HCT116 (cell line): ENCODE measurements around the gene ALOXE3. TPM values are rescaled to one million over a fixed set of nuclear protein-coding genes. Genes with fewer than 3 reads are reported as not detected.

ENCODE experiments used
- ATAC-seq: fragments of 200-7000 bp; cut with Tn5 transposase; 2 replicates; pipeline ENCODE4 v1.9.1; 2020; ENCODE audit warnings: mild to moderate bottlenecking, moderate library complexity
- BruUV-seq: library from RNA; stranded (reverse); fragments of 400-500 nt; replicated peaks from 2 replicates; lab custom pipeline; 2021; lab: Mats Ljungman, UMichigan
- CTCF ChIA-PET: fragments of 300-600 bp; sonication (Branson Sonifier 250); formaldehyde crosslinking; loops from one replicate; lab custom pipeline; 2021; ENCODE audit warnings: antibody characterized with exemption; lab: Charles Lee
- POLR2A ChIA-PET: fragments of 300-600, 350-600 bp; sonication (Branson Sonifier 250); formaldehyde crosslinking; loops from one replicate; lab custom pipeline; 2021; ENCODE audit warnings: antibody characterized with exemption; lab: Charles Lee
- RAD21 ChIA-PET, 2 experiments: fragments of 300-600 bp; sonication (Branson Sonifier 250); formaldehyde crosslinking; loops; one replicate each; lab custom pipeline; 2023; ENCODE audit warnings: low total read pairs in 2 of 2; ENCODE audit not compliant: uncharacterized antibody in 2 of 2, unreplicated experiment in 2 of 2, low non-redundant PET in 1 of 2; lab: Charles Lee
- DNase-seq: peaks from one replicate; pipeline ENCODE4 v3.0.0-alpha.2; 2010; ENCODE audit warnings: low read depth, low spot score
- H2AFZ ChIP-seq: fragments of 200-600 bp; shearing (Covaris generic), sonication (generic); 2 replicates; pipeline ENCODE4 v1.6.1; 2017; ENCODE audit warnings: low read depth, mixed run types, mixed read lengths, antibody characterized with exemption, low read length; ENCODE audit not compliant: poor library complexity, severe bottlenecking
- H3K27ac ChIP-seq: 2 replicates; pipeline ENCODE4 v1.5.1; 2012; ENCODE audit warnings: low read depth, low read length
- H3K27me3 ChIP-seq: fragments of 200-600 bp; sonication (generic); 2 replicates; pipeline ENCODE4 v1.6.1; 2016; ENCODE audit warnings: mixed run types, low read length, mixed read lengths; ENCODE audit not compliant: insufficient read depth
- H3K36me3 ChIP-seq, 2 experiments: fragments of 200-500 bp in 1 of 2; fragments of 200-600 bp in 1 of 2; sonication (Bioruptor generic) in 1 of 2; sonication (generic) in 1 of 2; 2 replicates each; pipeline versions ENCODE4 v1.5.1 to v1.6.1; 2014 to 2016; ENCODE audit warnings: low read length in 2 of 2, inconsistent platforms in 1 of 2, mixed read lengths in 1 of 2, mixed run types in 1 of 2; ENCODE audit not compliant: insufficient read depth in 2 of 2, control insufficient read depth in 1 of 2
- H3K4me1 ChIP-seq, 2 experiments: fragments of 200-600 bp in 1 of 2; sonication (generic) in 1 of 2; 2 replicates each; pipeline versions ENCODE4 v1.5.1 to v1.6.1; 2012 to 2017; ENCODE audit warnings: low read length in 2 of 2, inconsistent platforms in 1 of 2, mild to moderate bottlenecking in 1 of 2, mixed read lengths in 1 of 2, mixed run types in 1 of 2, moderate library complexity in 1 of 2; ENCODE audit not compliant: insufficient read depth in 2 of 2, control insufficient read depth in 1 of 2
- H3K4me2 ChIP-seq: fragments of 200-600 bp; sonication (generic); 2 replicates; pipeline ENCODE4 v1.6.1; 2017; ENCODE audit warnings: mixed run types, low read length, mixed read lengths
- H3K4me3 ChIP-seq, 2 experiments: fragments of 200-600 bp in 1 of 2; sonication (generic) in 1 of 2; replicated peaks in 1 of 2; 2 replicates each; pipeline ENCODE4 v1.5.1; 2011 to 2016; ENCODE audit warnings: low read length in 2 of 2, control low read depth in 1 of 2, low read depth in 1 of 2, mild to moderate bottlenecking in 1 of 2, mixed read lengths in 1 of 2, mixed run types in 1 of 2
- H3K79me2 ChIP-seq: fragments of 200-600 bp; sonication (generic); 2 replicates; pipeline ENCODE4 v1.6.1; 2017; ENCODE audit warnings: mild to moderate bottlenecking, mixed run types, low read length, moderate library complexity, mixed read lengths; ENCODE audit not compliant: insufficient read depth
- H3K9ac ChIP-seq: fragments of 200-600 bp; sonication (generic); 2 replicates; pipeline ENCODE4 v1.6.1; 2016; ENCODE audit warnings: low read length, mixed read lengths
- H3K9me2 ChIP-seq: fragments of 200-600 bp; sonication (generic), shearing (Covaris generic); 2 replicates; pipeline ENCODE4 v1.6.1; 2017; ENCODE audit warnings: mixed run types, mild to moderate bottlenecking, moderate library complexity; ENCODE audit not compliant: insufficient read depth
- H3K9me3 ChIP-seq, 2 experiments: fragments of 200-500 bp in 1 of 2; fragments of 200-600 bp in 1 of 2; sonication (Bioruptor generic) in 1 of 2; sonication (generic) in 1 of 2; 2 replicates each; pipeline ENCODE4 v1.6.1; 2014 to 2017; ENCODE audit warnings: low read length in 2 of 2, mixed read lengths in 2 of 2, inconsistent platforms in 1 of 2, low read depth in 1 of 2, mild to moderate bottlenecking in 1 of 2, mixed run types in 1 of 2, moderate library complexity in 1 of 2; ENCODE audit not compliant: control insufficient read depth in 1 of 2, insufficient read depth in 1 of 2
- H4K20me1 ChIP-seq: fragments of 200-600 bp; sonication (generic), shearing (Covaris generic); 2 replicates; pipeline ENCODE4 v1.6.1; 2017; ENCODE audit warnings: mixed run types, mild to moderate bottlenecking, moderate library complexity; ENCODE audit not compliant: insufficient read depth
- ATF3 ChIP-seq: IDR thresholded peaks from 2 replicates; pipeline ENCODE4 v1.6.1; 2012
- CBX3 ChIP-seq: IDR thresholded peaks from 2 replicates; pipeline ENCODE4 v1.6.1; 2012; ENCODE audit warnings: low read depth
- CEBPB ChIP-seq: IDR thresholded peaks from 2 replicates; pipeline ENCODE4 v1.6.1; 2012; ENCODE audit warnings: low read depth
- CTCF ChIP-seq, 3 experiments: fragments of 200-600 bp in 1 of 3; sonication (generic) in 1 of 3; IDR thresholded peaks in 2 of 3; conservative IDR thresholded peaks in 1 of 3; 2 replicates each; pipeline ENCODE4 v1.5.1; 2012 to 2017; ENCODE audit warnings: low read depth in 2 of 3, low read length in 2 of 3, antibody characterized with exemption in 1 of 3, borderline replicate concordance in 1 of 3, control low read depth in 1 of 3, mild to moderate bottlenecking in 1 of 3, mixed read lengths in 1 of 3, mixed run types in 1 of 3, moderate library complexity in 1 of 3; ENCODE audit not compliant: insufficient read depth in 1 of 3
- ELF1 ChIP-seq: IDR thresholded peaks from 2 replicates; pipeline ENCODE4 v1.6.1; 2012; ENCODE audit warnings: low read depth, borderline replicate concordance
- EZH2phosphoT487 ChIP-seq: fragments of 200-600 bp; IDR thresholded peaks from 2 replicates; pipeline ENCODE4 v1.6.1; 2018; ENCODE audit warnings: antibody characterized with exemption, borderline replicate concordance
- FOSL1 ChIP-seq: IDR thresholded peaks from 2 replicates; pipeline ENCODE4 v1.6.1; 2012; ENCODE audit warnings: low read depth
- JUND ChIP-seq: IDR thresholded peaks from 2 replicates; pipeline ENCODE4 v1.6.1; 2012
- MAX ChIP-seq: IDR thresholded peaks from 2 replicates; pipeline ENCODE4 v1.6.1; 2012
- POLR2A ChIP-seq: IDR thresholded peaks from 2 replicates; pipeline ENCODE4 v1.7.0; 2011; ENCODE audit warnings: borderline replicate concordance; ENCODE audit not compliant: insufficient read depth, insufficient read length; ENCODE audit errors: extremely low read depth
- POLR2AphosphoS5 ChIP-seq: IDR thresholded peaks from 2 replicates; pipeline ENCODE4 v1.6.1; 2011; ENCODE audit warnings: mild to moderate bottlenecking, low read depth, low read length, moderate library complexity
- REST ChIP-seq: IDR thresholded peaks from 2 replicates; pipeline ENCODE4 v1.6.1; 2012; ENCODE audit warnings: low read depth
- SIN3A ChIP-seq: IDR thresholded peaks from 2 replicates; pipeline ENCODE4 v1.6.1; 2012; ENCODE audit warnings: low read depth
- SP1 ChIP-seq: IDR thresholded peaks from 2 replicates; pipeline ENCODE4 v1.6.1; 2012; ENCODE audit warnings: low read depth
- TCF7L2 ChIP-seq: IDR thresholded peaks from 2 replicates; pipeline ENCODE4 v1.7.0; 2011; ENCODE audit warnings: borderline replicate concordance, inconsistent platforms; ENCODE audit not compliant: insufficient read depth, insufficient read length; ENCODE audit errors: extremely low read depth
- ZBTB33 ChIP-seq: IDR thresholded peaks from 2 replicates; pipeline ENCODE4 v1.6.1; 2011; ENCODE audit warnings: mild to moderate bottlenecking, low read length, moderate library complexity; ENCODE audit not compliant: insufficient replicate concordance; ENCODE audit errors: extremely low read depth
- ZFX ChIP-seq: fragments of 450-650 bp; IDR thresholded peaks from 2 replicates; pipeline ENCODE4 v1.6.1; 2017
- ZNF274 ChIP-seq: fragments of 200-500 bp; sonication (Bioruptor generic); IDR thresholded peaks from 2 replicates; pipeline ENCODE4 v1.6.1; 2014; ENCODE audit warnings: mild to moderate bottlenecking, low read depth, low read length, inconsistent platforms
- intact Hi-C: fragments of 100-400 bp; cut with micrococcal nuclease; formaldehyde crosslinking; loops from 2 replicates; pipeline ENCODE4 v1.10.0; 2022
- total RNA-seq: library from RNA; stranded (reverse); gene quantifications from one replicate; pipeline ENCODE4 v1.2.1, GENCODE V29; 2021; ENCODE audit not compliant: unreplicated experiment

The ALOXE3 gene
- total RNA-seq, 1 experiment from 2014 or later: 3.5 TPM

- Histone ChIP-seq H3K9ac (no peak overlapping the region), H3K9me2 (no peaks in the 10 kb centered on the region), H3K4me2 (no peak overlapping the region), H3K36me3 (peaks cover 38 to 67% of the 10 kb centered on the region in 2 experiments), H3K9me3 (no peaks in the 10 kb centered on the region), H4K20me1 (0 out of 2 replicates have a peak, but pooled peaks cover 6% of the 10 kb centered on the region), H3K79me2 (no peaks in the 10 kb centered on the region), H2AFZ (no peak overlapping the region), H3K4me1 (peaks cover 7 to 24% of the 10 kb centered on the region in 2 experiments), H3K27me3 (no peaks in the 10 kb centered on the region), H3K4me3 (no peak overlapping the region), H3K27ac (no peak overlapping the region)
- BruUV-seq: no TSS peak
- CTCF ChIA-PET: no interaction called here
- intact Hi-C loops: no loop called here
- no peak for ATAC-seq
- DNase-seq: no peak
- TF ChIP-seq SP1 (no peak), REST (no peak), CBX3 (no peak), JUND (no peak), POLR2AphosphoS5 (no peak), MAX (no peak), ZNF274 (no peak), CTCF (IDR thresholded peaks at IDR 0.05 in 2 of 3, conservative IDR thresholded peaks at IDR 0.05 in 1 of 3; ENCODE audit: borderline replicate concordance in 1 of 3, insufficient read depth in 1 of 3, low read depth in 2 of 3, low read length in 2 of 3) (no peak), TCF7L2 (no peak), ZFX (no peak), ATF3 (no peak), ZBTB33 (no peak), SIN3A (no peak), ELF1 (no peak), POLR2A (no peak), FOSL1 (no peak), CEBPB (no peak), EZH2phosphoT487 (no peak)
- RAD21 ChIA-PET: no interaction called here
- POLR2A ChIA-PET: interaction anchor here (0.6 to 0.8 kb wide), 3 partner anchors 8 to 30 kb away, joined by 3 to 4 read pairs (median 3); partner anchors contain the start of gene PER1
Measured at GRCh38 chr17:8143581-8144400, 25.5 kb upstream of the ALOXE3 start.
